HEK293 (cell line): ENCODE measurements around the gene CFAP221.

Experiments used
- CTCF ChIA-PET: fragments of 350-600 bp; formaldehyde crosslinking; extraction: SDS; loops from one replicate; lab custom pipeline; 2021; ENCODE audit warnings: antibody characterized with exemption; lab: Yijun Ruan, JAX
- POLR2A ChIA-PET: fragments of 300-600 bp; formaldehyde crosslinking; extraction: SDS; loops from one replicate; lab custom pipeline; 2020; ENCODE audit warnings: antibody characterized with exemption, inconsistent platforms; lab: Yijun Ruan, JAX
- H3K27ac ChIP-seq: fragments of 200-500 bp; sonication (Bioruptor generic); 2 replicates; pipeline ENCODE4 v1.5.1; 2014; ENCODE audit warnings: low read depth, low read length, control low read depth, inconsistent platforms; ENCODE audit errors: extremely low read depth
- H3K36me3 ChIP-seq, 2 experiments: fragments of 200-500 bp in 1 of 2; sonication (Bioruptor generic) in 1 of 2; 1 replicate in 1 of 2; 2 replicates in 1 of 2; pipeline ENCODE4 v1.5.1; 2014 to 2017; ENCODE audit warnings: inconsistent platforms in 2 of 2, low read length in 2 of 2; ENCODE audit not compliant: control insufficient read depth in 2 of 2, insufficient read depth in 1 of 2
- H3K4me1 ChIP-seq: fragments of 200-500 bp; sonication (Bioruptor generic); 2 replicates; pipeline ENCODE4 v1.5.1; 2014; ENCODE audit warnings: mild to moderate bottlenecking, low read length, inconsistent platforms; ENCODE audit not compliant: control insufficient read depth, insufficient read depth
- H3K4me3 ChIP-seq: 2 replicates; pipeline ENCODE4 v1.5.1; 2011; ENCODE audit warnings: low read depth, mild to moderate bottlenecking, control low read depth, low read length, moderate library complexity
- H3K9me3 ChIP-seq: fragments of 200-500 bp; sonication (Bioruptor generic); 2 replicates; pipeline ENCODE4 v1.5.1; 2014; ENCODE audit warnings: low read depth, low read length, inconsistent platforms; ENCODE audit not compliant: control insufficient read depth, insufficient read depth
- FEZF1 ChIP-seq: fragments of 450-650 bp; formaldehyde crosslinking; IDR thresholded peaks from 2 replicates; pipeline ENCODE4 v1.5.1; 2016; ENCODE audit warnings: missing biosample characterization, missing genetic modification characterization
- SETDB1 ChIP-seq: IDR thresholded peaks from one replicate; pipeline ENCODE4 v1.6.1; 2017; ENCODE audit warnings: mild to moderate bottlenecking, low read length, moderate library complexity, mixed read lengths; ENCODE audit not compliant: insufficient read length
- ZEB2 ChIP-seq: fragments of 450-650 bp; formaldehyde crosslinking; IDR thresholded peaks from 2 replicates; pipeline ENCODE4 v1.5.1; 2016; ENCODE audit warnings: missing biosample characterization, missing genetic modification characterization
- ZNF221 ChIP-seq: fragments of 450-650 bp; formaldehyde crosslinking; IDR thresholded peaks from 2 replicates; pipeline ENCODE4 v1.5.1; 2017; ENCODE audit warnings: missing biosample characterization, missing genetic modification characterization, borderline replicate concordance
- ZNF302 ChIP-seq: fragments of 450-650 bp; formaldehyde crosslinking; IDR thresholded peaks from 2 replicates; pipeline ENCODE4 v1.5.1; 2016; ENCODE audit warnings: missing biosample characterization, missing genetic modification characterization, low read depth
- ZNF621 ChIP-seq: fragments of 450-650 bp; formaldehyde crosslinking; IDR thresholded peaks from 2 replicates; pipeline ENCODE4 v1.5.1; 2017; ENCODE audit warnings: missing biosample characterization, missing genetic modification characterization
- ZNF701 ChIP-seq: fragments of 450-650 bp; formaldehyde crosslinking; IDR thresholded peaks from 2 replicates; pipeline ENCODE4 v1.5.1; 2016; ENCODE audit warnings: missing biosample characterization, missing genetic modification characterization
- ZNF707 ChIP-seq: fragments of 450-650 bp; formaldehyde crosslinking; IDR thresholded peaks from 2 replicates; pipeline ENCODE4 v1.5.1; 2016; ENCODE audit warnings: missing biosample characterization, missing genetic modification characterization
- TF ChIP-seq, protein P1 (sequence below): IDR thresholded peaks from 2 replicates; pipeline ENCODE4 v1.6.1; 2011; ENCODE audit warnings: mild to moderate bottlenecking, low read depth, low read length, borderline replicate concordance
- TF ChIP-seq, protein P2 (sequence below): fragments of 450-650 bp; formaldehyde crosslinking; IDR thresholded peaks from 2 replicates; pipeline ENCODE4 v1.5.1; 2016; ENCODE audit warnings: missing biosample characterization, missing genetic modification characterization
- TF ChIP-seq, protein P3 (sequence below): fragments of 450-650 bp; formaldehyde crosslinking; IDR thresholded peaks from 2 replicates; pipeline ENCODE4 v1.5.1; 2016; ENCODE audit warnings: missing biosample characterization, missing genetic modification characterization

Gene CFAP221

DNA sequence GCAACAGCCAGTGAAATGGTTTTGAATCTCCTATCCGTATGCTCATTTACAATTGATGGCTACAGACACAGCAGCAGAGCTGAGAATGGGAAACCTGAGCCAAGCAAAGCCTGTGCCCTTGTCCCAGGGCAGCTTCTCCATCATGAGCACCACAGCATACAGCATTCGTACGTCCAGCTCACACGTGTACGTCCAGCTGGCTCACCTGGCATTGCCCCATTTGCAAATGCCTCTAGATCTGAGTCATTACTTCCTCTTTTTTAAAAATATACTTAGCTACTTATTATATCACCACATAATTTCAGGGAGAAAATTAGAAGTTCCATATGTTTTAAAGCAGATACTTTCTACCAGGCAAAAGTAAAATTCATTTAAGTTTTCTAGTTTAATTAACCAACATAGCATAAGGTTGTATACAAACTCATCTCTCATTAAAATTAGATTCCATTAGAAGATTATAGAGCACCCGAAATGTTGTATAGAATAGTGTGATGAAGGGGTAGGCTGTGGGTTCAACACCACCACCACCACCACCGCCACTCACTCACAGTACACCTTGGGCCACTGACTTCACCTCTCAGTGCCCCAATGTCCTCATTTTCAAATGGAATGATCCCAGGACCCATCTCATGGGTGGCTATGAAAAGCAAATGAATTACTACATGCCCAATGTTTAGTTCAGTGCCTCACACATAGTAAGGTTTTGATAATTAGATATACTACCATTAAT, 103.4 kb downstream of the CFAP221 start:
- POLR2A ChIA-PET: no interaction called here
- Histone ChIP-seq H3K4me3 (no peak overlapping the region), H3K4me1 (no peaks in the 10 kb centered on the region), H3K36me3 (no peaks in the 10 kb centered on the region), H3K9me3 (no peaks in the 10 kb centered on the region), H3K27ac (no peak overlapping the region)
- TF ChIP-seq, protein P1, sequence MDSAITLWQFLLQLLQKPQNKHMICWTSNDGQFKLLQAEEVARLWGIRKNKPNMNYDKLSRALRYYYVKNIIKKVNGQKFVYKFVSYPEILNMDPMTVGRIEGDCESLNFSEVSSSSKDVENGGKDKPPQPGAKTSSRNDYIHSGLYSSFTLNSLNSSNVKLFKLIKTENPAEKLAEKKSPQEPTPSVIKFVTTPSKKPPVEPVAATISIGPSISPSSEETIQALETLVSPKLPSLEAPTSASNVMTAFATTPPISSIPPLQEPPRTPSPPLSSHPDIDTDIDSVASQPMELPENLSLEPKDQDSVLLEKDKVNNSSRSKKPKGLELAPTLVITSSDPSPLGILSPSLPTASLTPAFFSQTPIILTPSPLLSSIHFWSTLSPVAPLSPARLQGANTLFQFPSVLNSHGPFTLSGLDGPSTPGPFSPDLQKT: no peak
- TF ChIP-seq ZEB2 (no peak), ZNF221 (tag by site-specific recombination) (no peak)
- CTCF ChIA-PET: interaction anchor here (0.5 to 1.2 kb wide), 4 partner anchors 11 to 171 kb away, joined by 3 to 4 read pairs (median 4); no protein-coding TSS in a partner anchor

DNA sequence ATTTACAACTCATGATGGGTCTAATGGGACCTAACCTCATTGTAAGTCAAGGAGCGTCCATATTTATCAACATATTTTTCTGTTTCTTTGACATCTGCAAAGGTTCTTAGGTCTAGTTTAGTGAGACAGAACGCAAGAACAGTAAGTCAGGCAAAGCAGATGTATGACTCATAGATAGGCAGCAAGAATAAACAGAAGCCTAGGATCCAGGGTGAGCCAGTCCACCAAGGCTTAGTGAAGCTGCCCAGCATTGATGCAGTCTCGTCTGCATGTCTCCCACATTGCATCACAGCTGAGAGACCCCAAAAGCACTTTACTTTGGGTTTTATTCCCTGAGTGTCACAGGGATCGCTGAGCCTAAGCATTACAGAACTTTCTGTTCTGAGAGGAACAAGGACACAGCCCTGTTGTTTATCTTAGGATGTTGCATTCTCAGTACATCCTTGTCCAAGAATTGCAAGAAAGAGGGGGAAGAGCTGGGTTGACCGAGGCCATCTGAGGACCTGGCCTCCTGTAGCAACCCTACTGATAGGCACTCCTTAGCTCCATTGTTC, 105.2 kb downstream of the CFAP221 start:
- H3K4me1 ChIP-seq: no peaks in the 10 kb centered on the region
- ChIA-PET POLR2A (no interaction called here), CTCF (interaction anchor here (0.7 to 4.3 kb wide), 4 partner anchors 8 to 173 kb away, joined by 3 to 38 read pairs (median 10); no protein-coding TSS in a partner anchor)
- H3K9me3 ChIP-seq: no peaks in the 10 kb centered on the region
- no peak overlapping the region for H3K4me3 ChIP-seq
- no peak overlapping the region for H3K27ac ChIP-seq
- no peaks in the 10 kb centered on the region for H3K36me3 ChIP-seq
- TF ChIP-seq, protein P2, sequence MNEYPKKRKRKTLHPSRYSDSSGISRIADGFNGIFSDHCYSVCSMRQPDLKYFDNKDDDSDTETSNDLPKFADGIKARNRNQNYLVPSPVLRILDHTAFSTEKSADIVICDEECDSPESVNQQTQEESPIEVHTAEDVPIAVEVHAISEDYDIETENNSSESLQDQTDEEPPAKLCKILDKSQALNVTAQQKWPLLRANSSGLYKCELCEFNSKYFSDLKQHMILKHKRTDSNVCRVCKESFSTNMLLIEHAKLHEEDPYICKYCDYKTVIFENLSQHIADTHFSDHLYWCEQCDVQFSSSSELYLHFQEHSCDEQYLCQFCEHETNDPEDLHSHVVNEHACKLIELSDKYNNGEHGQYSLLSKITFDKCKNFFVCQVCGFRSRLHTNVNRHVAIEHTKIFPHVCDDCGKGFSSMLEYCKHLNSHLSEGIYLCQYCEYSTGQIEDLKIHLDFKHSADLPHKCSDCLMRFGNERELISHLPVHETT (tag by site-specific recombination): no peak
- TF ChIP-seq SETDB1: peak; percentile 83

DNA sequence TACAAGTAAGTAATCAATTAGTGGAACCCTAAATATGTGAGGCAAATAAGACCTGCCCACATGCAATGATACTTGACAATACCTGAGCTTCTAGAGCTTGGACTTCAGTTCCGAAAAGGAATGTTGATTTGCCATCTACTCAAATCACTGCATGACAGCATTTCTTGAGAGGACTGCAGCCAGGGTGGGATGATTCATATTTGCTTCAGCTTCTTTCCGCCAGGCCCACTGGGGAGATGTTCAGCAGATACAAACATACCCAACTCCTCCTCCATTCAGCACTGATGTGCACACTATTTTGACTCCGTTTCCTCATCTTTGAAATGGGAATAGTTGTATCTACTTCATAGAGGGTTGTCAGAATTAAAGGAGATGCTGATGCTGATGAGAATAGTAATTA, 106.0 kb downstream of the CFAP221 start:
- no peak overlapping the region for H3K4me3 ChIP-seq
- TF ChIP-seq ZNF701 (tag by site-specific recombination): no peak
- TF ChIP-seq ZNF621 (tag by site-specific recombination): no peak
- TF ChIP-seq, all 188 proteins: peak for 0
- ChIA-PET POLR2A (no interaction called here), CTCF (interaction anchor here (0.6 to 4.3 kb wide), 4 partner anchors 9 to 1419 kb away, joined by 3 to 38 read pairs (median 8); no protein-coding TSS in a partner anchor)
- H3K9me3 ChIP-seq: no peaks in the 10 kb centered on the region
- H3K4me1 ChIP-seq: no peaks in the 10 kb centered on the region
- no peaks in the 10 kb centered on the region for H3K36me3 ChIP-seq
- H3K27ac ChIP-seq: no peak overlapping the region

DNA sequence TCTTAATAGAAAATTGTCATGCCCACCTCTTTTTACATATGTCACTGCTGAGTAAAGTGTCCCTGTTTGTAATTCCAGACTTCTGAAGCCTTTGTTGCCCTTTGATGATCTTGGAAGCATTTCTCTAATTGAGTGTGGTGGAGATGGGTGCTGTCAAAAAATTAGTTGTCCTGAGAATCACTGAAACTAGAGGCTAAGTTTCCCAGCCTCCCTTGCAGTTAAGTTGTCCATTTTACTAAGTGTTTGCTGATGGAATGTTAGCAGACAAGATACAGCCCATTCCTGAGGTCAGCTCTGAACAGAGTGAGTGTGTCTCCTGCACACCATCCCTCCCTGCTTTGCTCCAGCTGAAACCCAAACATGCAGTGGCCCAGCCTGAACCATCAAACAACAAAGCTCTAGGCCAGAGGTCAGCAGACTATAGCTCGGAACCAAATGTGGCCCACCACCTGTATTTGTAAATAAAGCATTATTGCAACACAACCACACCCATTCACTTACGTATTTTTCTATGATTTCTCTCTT, 106.7 kb downstream of the CFAP221 start:
- no peak for TF ChIP-seq ZNF302 (tag by site-specific recombination)
- TF ChIP-seq FEZF1 (tag by site-specific recombination): no peak
- TF ChIP-seq, protein P3, sequence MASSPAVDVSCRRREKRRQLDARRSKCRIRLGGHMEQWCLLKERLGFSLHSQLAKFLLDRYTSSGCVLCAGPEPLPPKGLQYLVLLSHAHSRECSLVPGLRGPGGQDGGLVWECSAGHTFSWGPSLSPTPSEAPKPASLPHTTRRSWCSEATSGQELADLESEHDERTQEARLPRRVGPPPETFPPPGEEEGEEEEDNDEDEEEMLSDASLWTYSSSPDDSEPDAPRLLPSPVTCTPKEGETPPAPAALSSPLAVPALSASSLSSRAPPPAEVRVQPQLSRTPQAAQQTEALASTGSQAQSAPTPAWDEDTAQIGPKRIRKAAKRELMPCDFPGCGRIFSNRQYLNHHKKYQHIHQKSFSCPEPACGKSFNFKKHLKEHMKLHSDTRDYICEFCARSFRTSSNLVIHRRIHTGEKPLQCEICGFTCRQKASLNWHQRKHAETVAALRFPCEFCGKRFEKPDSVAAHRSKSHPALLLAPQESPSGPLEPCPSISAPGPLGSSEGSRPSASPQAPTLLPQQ: no peak
- no peak for TF ChIP-seq ZNF707
- TF ChIP-seq, all 188 proteins: peak for 0
- Histone ChIP-seq H3K27ac (no peak overlapping the region), H3K4me3 (no peak overlapping the region), H3K36me3 (no peaks in the 10 kb centered on the region), H3K4me1 (no peaks in the 10 kb centered on the region), H3K9me3 (no peaks in the 10 kb centered on the region)
- POLR2A ChIA-PET: no interaction called here
- CTCF ChIA-PET: interaction anchor here (0.5 to 4.3 kb wide), 5 partner anchors 9 to 1418 kb away, joined by 3 to 38 read pairs (median 3); no protein-coding TSS in a partner anchor
